CD1c-positive myeloid dendritic cell (primary cell): ENCODE measurements around the gene FARSA.
A peak's percentile ranks its signal among the peaks of the same experiment; 100 is the strongest.
"Not testable (repeated sequence)": the region's sequence is repeated elsewhere in the genome, so short reads cannot be mapped to it uniquely, and the experiment has no call there.

Experiments used
- DNase-seq: peaks from one replicate; pipeline ENCODE4 v3.0.0-alpha.2; 2016; ENCODE audit errors: extremely low spot score

Gene FARSA

GRCh38 chr19:12953799-12954611, 20.5 kb upstream of the FARSA start:
- no peak for DNase-seq

- no peak for DNase-seq
Measured at GRCh38 chr19:12953138-12953798, 19.8 kb upstream of the FARSA start.

GRCh38 chr19:12952488-12953137, 19.1 kb upstream of the FARSA start:
- peak; percentile 84 for DNase-seq

- DNase-seq = not testable (repeated sequence)
Measured at GRCh38 chr19:12952050-12952449, 18.5 kb upstream of the FARSA start.

- DNase-seq = no peak
Measured at GRCh38 chr19:12949363-12950283, 16.1 kb upstream of the FARSA start.

GRCh38 chr19:12948612-12949362, 15.3 kb upstream of the FARSA start:
- no peak for DNase-seq

GRCh38 chr19:12947702-12948611, 14.4 kb upstream of the FARSA start:
- no peak for DNase-seq

GRCh38 chr19:12946731-12947496, 13.4 kb upstream of the FARSA start:
- DNase-seq = no peak

- DNase-seq = peak; percentile 60
Measured at GRCh38 chr19:12946092-12946721, 12.7 kb upstream of the FARSA start.

GRCh38 chr19:12945479-12946091, 12.1 kb upstream of the FARSA start, which contains the start of gene RAD23A:
TSS of gene RAD23A (plus strand) at chr19:12945862. CDS start at chr19:12945949, 87 bp downstream.
- DNase-seq = peak; percentile 100

- no peak for DNase-seq
Measured at GRCh38 chr19:12944104-12944674, 10.7 kb upstream of the FARSA start.

GRCh38 chr19:12943437-12944044, 10.0 kb upstream of the FARSA start:
- DNase-seq = no peak

- DNase-seq = no peak
Measured at GRCh38 chr19:12940897-12941296, 7.4 kb upstream of the FARSA start.

GRCh38 chr19:12939975-12940423, 6.5 kb upstream of the FARSA start:
- no peak for DNase-seq

- DNase-seq = peak; percentile 57
Measured at GRCh38 chr19:12938779-12939601, 5.5 kb upstream of the FARSA start.
